ENCODE measurements around the gene C19orf47. TPM values are rescaled to one million over a fixed set of nuclear protein-coding genes. Genes with fewer than 3 reads are reported as not detected.

C19orf47 gene
- total RNA-seq, 2 experiments from 2014 or later = 15.6 to 33.8 TPM

- DNase-seq (ENCODE audit: low spot score) = no peak
- Histone ChIP-seq H3K9me3 (ENCODE audit: low read length) (no peaks in the 10 kb centered on the region), H3K27ac (ENCODE audit: low read depth, low read length, poor library complexity, severe bottlenecking) (no peak overlapping the region), H3K4me2 (ENCODE audit: low read length) (no peak overlapping the region), H3K9me2 (ENCODE audit: insufficient read depth, low read length) (no peaks in the 10 kb centered on the region), H3K36me3 (ENCODE audit: insufficient read depth, low read length) (peaks cover 41% of the 10 kb centered on the region), H3K4me3 (ENCODE audit: low read depth, low read length, poor library complexity, severe bottlenecking) (no peak overlapping the region), H3K79me2 (ENCODE audit: insufficient read depth, low read depth, low read length) (peaks cover 50% of the 10 kb centered on the region; the same call in 1 of the 2 replicates), H3K4me1 (ENCODE audit: insufficient read depth, low read length, poor library complexity, severe bottlenecking) (peaks cover 26% of the 10 kb centered on the region), H2AFZ (ENCODE audit: low read length) (no peak overlapping the region), H4K20me1 (ENCODE audit: insufficient read depth, low read length) (no peaks in the 10 kb centered on the region; the same call in 1 of the 2 replicates)
- intact Hi-C loops (cut with micrococcal nuclease; ENCODE audit: unreplicated experiment) = no loop called here
- BruUV-seq (replicated peaks) = no TSS peak
- ChIA-PET POLR2A (no interaction called here), CTCF (ENCODE audit: unreplicated experiment) (no interaction called here)
- TF ChIP-seq, protein P1, sequence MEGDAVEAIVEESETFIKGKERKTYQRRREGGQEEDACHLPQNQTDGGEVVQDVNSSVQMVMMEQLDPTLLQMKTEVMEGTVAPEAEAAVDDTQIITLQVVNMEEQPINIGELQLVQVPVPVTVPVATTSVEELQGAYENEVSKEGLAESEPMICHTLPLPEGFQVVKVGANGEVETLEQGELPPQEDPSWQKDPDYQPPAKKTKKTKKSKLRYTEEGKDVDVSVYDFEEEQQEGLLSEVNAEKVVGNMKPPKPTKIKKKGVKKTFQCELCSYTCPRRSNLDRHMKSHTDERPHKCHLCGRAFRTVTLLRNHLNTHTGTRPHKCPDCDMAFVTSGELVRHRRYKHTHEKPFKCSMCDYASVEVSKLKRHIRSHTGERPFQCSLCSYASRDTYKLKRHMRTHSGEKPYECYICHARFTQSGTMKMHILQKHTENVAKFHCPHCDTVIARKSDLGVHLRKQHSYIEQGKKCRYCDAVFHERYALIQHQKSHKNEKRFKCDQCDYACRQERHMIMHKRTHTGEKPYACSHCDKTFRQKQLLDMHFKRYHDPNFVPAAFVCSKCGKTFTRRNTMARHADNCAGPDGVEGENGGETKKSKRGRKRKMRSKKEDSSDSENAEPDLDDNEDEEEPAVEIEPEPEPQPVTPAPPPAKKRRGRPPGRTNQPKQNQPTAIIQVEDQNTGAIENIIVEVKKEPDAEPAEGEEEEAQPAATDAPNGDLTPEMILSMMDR (conservative IDR thresholded peaks at IDR 0.05; ENCODE audit: low read length) = no peak
- no peak for TF ChIP-seq EZH2phosphoT487 (IDR thresholded peaks at IDR 0.05; ENCODE audit: borderline replicate concordance, low read depth, low read length)
These were observed 75.9 kb downstream of the C19orf47 start for GRCh38 chr19:40272261-40272660.

DNA sequence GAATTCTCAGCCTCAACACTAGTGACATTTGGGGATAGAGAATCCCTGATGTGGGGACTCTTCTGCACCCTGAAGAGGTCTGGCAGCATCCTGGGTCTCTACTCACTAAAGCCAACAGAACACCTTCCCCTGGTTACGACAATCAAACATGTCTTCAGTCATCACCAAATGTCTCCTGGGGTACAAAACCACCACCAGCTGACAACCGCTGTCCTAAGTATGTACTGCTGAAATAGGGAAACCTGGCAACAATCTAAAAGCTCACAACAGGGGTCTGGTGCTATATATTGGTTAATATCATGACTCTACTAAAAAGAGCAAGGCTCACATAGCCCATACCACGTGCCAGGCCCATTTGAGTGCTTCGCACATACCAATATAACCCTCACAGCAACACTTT lies 76.5 kb downstream of the C19orf47 start:
- no peak overlapping the region for H2AFZ ChIP-seq (ENCODE audit: low read length)
- peaks cover 26% of the 10 kb centered on the region for H3K4me1 ChIP-seq (ENCODE audit: insufficient read depth, low read length, poor library complexity, severe bottlenecking)
- ChIA-PET CTCF (ENCODE audit: unreplicated experiment) (no interaction called here), POLR2A (no interaction called here)
- H3K4me2 ChIP-seq (ENCODE audit: low read length) = no peak overlapping the region
- no peak overlapping the region for H3K4me3 ChIP-seq (ENCODE audit: low read depth, low read length, poor library complexity, severe bottlenecking)
- no peaks in the 10 kb centered on the region for H3K9me3 ChIP-seq (ENCODE audit: low read length)
- H4K20me1 ChIP-seq (ENCODE audit: insufficient read depth, low read length) = no peaks in the 10 kb centered on the region; the same call in 1 of the 2 replicates
- DNase-seq (ENCODE audit: low spot score) = no peak
- no peaks in the 10 kb centered on the region for H3K9me2 ChIP-seq (ENCODE audit: insufficient read depth, low read length)
- no peak for TF ChIP-seq EZH2phosphoT487 (IDR thresholded peaks at IDR 0.05; ENCODE audit: borderline replicate concordance, low read depth, low read length)
- TF ChIP-seq, protein P1 (conservative IDR thresholded peaks at IDR 0.05; ENCODE audit: low read length) = no peak
- peaks cover 45% of the 10 kb centered on the region; the same call in 1 of the 2 replicates for H3K79me2 ChIP-seq (ENCODE audit: insufficient read depth, low read depth, low read length)
- no TSS peak for BruUV-seq (replicated peaks)
- H3K36me3 ChIP-seq (ENCODE audit: insufficient read depth, low read length) = peaks cover 41% of the 10 kb centered on the region
- intact Hi-C loops (cut with micrococcal nuclease; ENCODE audit: unreplicated experiment) = no loop called here
- no peak overlapping the region for H3K27ac ChIP-seq (ENCODE audit: low read depth, low read length, poor library complexity, severe bottlenecking)

- POLR2A ChIA-PET = no interaction called here
- no peaks in the 10 kb centered on the region for H3K9me2 ChIP-seq (ENCODE audit: insufficient read depth, low read length)
- peaks cover 26% of the 10 kb centered on the region for H3K4me1 ChIP-seq (ENCODE audit: insufficient read depth, low read length, poor library complexity, severe bottlenecking)
- H3K4me3 ChIP-seq (ENCODE audit: low read depth, low read length, poor library complexity, severe bottlenecking) = no peak overlapping the region
- H3K9me3 ChIP-seq (ENCODE audit: low read length) = no peaks in the 10 kb centered on the region
- H3K79me2 ChIP-seq (ENCODE audit: insufficient read depth, low read depth, low read length) = peaks cover 44% of the 10 kb centered on the region; the same call in 1 of the 2 replicates
- no peak overlapping the region for H3K4me2 ChIP-seq (ENCODE audit: low read length)
- CTCF ChIA-PET (ENCODE audit: unreplicated experiment) = no interaction called here
- TF ChIP-seq EZH2phosphoT487 (IDR thresholded peaks at IDR 0.05; ENCODE audit: borderline replicate concordance, low read depth, low read length) = no peak
- TF ChIP-seq, protein P1 (conservative IDR thresholded peaks at IDR 0.05; ENCODE audit: low read length) = no peak
- H3K27ac ChIP-seq (ENCODE audit: low read depth, low read length, poor library complexity, severe bottlenecking) = no peak overlapping the region
- H2AFZ ChIP-seq (ENCODE audit: low read length) = no peak overlapping the region
- no TSS peak for BruUV-seq (replicated peaks)
- DNase-seq (ENCODE audit: low spot score) = no peak
- peaks cover 41% of the 10 kb centered on the region for H3K36me3 ChIP-seq (ENCODE audit: insufficient read depth, low read length)
- intact Hi-C loops (cut with micrococcal nuclease; ENCODE audit: unreplicated experiment) = no loop called here
- H4K20me1 ChIP-seq (ENCODE audit: insufficient read depth, low read length) = no peaks in the 10 kb centered on the region; the same call in 1 of the 2 replicates
These were observed 77.7 kb downstream of the C19orf47 start for GRCh38 chr19:40270362-40271089.

Measured in OCI-LY7 (cell line).